ENCODE measurements around the gene TRIP12. TPM values are rescaled to one million over a fixed set of nuclear protein-coding genes. Genes with fewer than 3 reads are reported as not detected.

Gene TRIP12
- total and polyA plus RNA-seq, 2 donors, result 49.2 to 274 TPM

DNA sequence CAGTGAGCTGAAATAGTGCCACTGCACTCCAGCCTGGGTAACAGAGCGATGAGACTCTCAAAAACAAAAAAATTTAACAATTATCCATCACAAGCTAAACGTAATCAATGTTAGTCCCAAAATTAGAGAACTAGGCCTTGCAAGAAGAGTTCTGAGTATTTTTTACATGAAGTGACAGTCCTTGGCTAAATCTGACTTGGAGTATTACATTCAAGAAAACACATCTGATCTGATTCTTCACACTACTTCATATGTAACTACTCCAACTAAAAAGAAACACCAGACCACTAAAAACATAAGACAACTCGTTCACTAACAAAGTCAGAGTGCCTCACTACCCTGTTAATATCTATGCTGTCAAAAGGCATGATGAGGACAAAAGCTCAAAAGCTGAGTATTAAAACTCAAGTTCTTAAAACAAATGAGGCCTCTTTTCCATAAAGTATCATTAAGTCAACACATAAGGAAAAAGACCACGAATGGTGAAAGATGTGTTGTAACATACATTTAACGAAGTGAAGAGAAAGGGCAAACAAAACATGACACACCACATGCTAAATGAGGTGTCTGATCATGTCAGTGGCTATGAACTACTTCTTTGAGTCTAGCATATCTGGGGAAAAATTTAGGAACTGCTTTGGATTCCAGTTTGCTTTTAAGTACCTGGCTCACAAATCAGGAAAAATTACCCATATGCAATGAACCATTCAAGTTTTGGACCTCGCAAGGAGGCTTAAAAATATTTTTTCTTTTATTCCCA lies 42.4 kb downstream of the TRIP12 start:
- DNase-seq (ENCODE audit: extremely low spot score), result no peak
- WGBS, result 93% methylated on average over 6 of the region's 6 CpGs
- Histone ChIP-seq H3K27ac (ENCODE audit: low read depth) (no peak overlapping the region), H3K36me3 (ENCODE audit: insufficient read depth) (peaks cover 6% of the 10 kb centered on the region), H3K4me3 (ENCODE audit: low read depth, low read length) (no peak overlapping the region), H3K4me1 (ENCODE audit: insufficient read depth) (no peaks in the 10 kb centered on the region)

DNA sequence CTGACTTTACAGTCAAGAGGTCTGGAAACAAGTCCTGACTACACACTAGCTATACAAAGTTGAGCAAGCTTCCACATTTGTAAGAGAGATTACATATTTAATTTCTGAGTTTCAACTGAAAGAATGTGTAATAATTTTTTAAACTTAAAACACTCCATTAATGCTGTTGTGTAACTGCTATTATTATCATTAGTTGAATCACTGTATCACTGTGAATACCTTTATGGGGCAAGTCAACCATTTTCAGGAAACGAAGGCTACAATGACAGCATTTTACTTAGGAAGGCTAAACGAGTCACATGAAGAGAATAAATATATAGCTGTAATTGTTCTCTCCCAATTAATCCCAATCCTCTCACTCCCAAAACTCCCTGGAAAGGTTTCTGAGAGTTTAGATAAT lies 46.3 kb downstream of the TRIP12 start:
- Histone ChIP-seq H3K4me1 (ENCODE audit: insufficient read depth) (no peaks in the 10 kb centered on the region), H3K27ac (ENCODE audit: low read depth) (no peak overlapping the region), H3K36me3 (ENCODE audit: insufficient read depth) (peaks cover 6% of the 10 kb centered on the region), H3K4me3 (ENCODE audit: low read depth, low read length) (no peak overlapping the region)
- no peak for DNase-seq (ENCODE audit: extremely low spot score)
- 87% methylated on average over 2 of the region's 2 CpGs for WGBS

DNA sequence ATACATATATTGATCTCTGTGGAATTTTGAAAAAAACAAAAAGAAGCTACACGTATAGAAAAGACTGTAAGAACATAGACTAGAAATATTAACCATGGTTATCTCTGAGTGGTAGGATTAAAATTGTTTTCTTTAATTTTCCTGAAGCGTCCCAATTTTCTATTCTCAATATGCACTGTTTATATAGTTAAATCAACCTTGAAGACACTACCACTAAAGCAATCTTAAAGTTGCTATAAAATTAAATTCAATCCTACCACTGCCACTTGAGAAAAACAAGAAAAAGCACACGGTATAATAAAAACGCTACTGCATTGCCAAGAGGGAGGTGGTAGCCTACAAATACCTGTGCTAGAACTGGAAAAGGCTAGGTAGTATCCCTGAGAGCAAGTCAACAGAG lies 47.2 kb downstream of the TRIP12 start:
- Histone ChIP-seq H3K4me1 (ENCODE audit: insufficient read depth) (no peaks in the 10 kb centered on the region), H3K36me3 (ENCODE audit: insufficient read depth) (peaks cover 6% of the 10 kb centered on the region), H3K4me3 (ENCODE audit: low read depth, low read length) (no peak overlapping the region), H3K27ac (ENCODE audit: low read depth) (no peak overlapping the region)
- WGBS, result 78% methylated on average over 4 of the region's 4 CpGs
- DNase-seq (ENCODE audit: extremely low spot score), result no peak

DNA sequence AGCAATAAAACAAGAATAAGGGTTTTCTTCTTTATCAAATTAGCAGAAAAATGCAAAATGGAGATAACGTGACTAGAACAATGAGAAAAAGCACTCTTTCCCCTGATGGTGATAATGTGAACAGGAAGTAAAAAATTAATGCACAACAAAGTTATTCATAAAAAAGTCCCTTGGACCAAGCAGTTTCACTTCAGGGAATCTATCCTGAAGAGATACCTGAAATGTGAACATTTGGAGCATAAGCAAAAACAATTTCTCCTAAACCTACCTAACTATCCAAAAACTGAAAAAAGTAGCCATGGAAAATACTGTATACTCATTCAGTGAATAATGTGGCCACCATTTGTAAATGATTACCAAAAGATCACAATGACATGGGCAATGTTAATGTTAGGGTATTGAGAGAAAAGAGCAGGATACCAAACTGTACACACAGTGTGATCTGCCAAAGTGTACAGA lies 48.7 kb downstream of the TRIP12 start:
- DNase-seq (ENCODE audit: extremely low spot score), result no peak
- no peak overlapping the region for H3K27ac ChIP-seq (ENCODE audit: low read depth)
- H3K4me3 ChIP-seq (ENCODE audit: low read depth, low read length), result no peak overlapping the region
- H3K36me3 ChIP-seq (ENCODE audit: insufficient read depth), result peaks cover 2% of the 10 kb centered on the region
- H3K4me1 ChIP-seq (ENCODE audit: insufficient read depth), result no peaks in the 10 kb centered on the region
- WGBS, result 78% methylated on average over 1 of the region's 1 CpG

DNA sequence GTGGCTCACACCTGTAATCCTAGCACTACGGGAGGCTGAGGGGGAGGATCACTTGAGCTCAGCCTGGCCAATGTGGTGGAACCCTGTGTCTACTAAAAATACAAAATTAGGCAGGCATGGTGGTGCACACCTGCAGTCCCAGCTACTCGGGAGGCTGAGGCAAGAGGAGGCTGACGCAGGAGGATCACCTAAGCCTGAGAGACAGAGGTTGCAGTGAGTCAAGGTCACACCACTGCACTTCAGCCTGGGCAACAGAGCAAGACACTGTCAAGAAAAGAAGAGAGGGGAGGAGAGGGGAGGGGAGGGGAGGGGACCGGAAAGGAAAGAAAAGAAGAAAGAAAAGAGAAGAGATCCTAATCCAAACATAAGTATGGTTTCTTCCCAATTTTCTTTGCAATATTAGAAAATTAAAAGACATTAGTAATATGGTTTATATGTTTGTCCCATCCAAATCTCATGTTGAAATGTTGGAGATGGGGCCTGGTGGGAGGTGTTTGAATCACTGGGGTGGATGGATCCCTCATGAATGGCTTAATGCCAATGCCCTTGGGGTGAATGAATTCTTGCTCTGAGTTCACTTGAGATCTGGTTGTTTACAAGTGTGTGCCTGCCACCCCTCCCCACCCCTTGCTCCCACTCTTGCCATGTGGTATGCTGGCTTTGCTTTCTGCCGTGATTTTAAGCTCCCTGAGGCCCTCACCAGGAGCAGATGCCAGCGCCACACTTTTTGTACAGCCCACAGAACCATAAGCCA lies 50.7 kb downstream of the TRIP12 start:
- no peak overlapping the region for H3K4me3 ChIP-seq (ENCODE audit: low read depth, low read length)
- 95% methylated on average over 6 of the region's 6 CpGs for WGBS
- no peaks in the 10 kb centered on the region for H3K36me3 ChIP-seq (ENCODE audit: insufficient read depth)
- no peaks in the 10 kb centered on the region for H3K4me1 ChIP-seq (ENCODE audit: insufficient read depth)
- no peak for DNase-seq (ENCODE audit: extremely low spot score)
- no peak overlapping the region for H3K27ac ChIP-seq (ENCODE audit: low read depth)

DNA sequence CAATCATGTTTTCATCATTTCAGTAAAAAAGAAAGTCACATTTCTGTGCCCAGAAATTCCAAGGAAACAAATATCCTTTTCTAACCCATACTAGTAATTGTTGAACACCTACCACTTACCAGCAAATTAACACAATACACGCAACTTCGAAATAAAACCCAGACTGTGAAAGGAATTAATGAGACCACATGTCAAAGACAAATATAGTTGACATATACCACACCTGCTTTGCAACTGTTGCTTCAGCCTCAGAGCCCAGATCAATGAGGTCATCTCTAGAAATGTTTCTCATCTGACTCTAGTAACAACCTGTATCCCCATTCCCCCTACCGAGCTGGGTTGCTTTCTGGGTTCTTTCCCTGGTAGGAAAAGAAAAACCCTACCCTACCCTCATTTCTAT lies 52.6 kb downstream of the TRIP12 start:
- 92% methylated on average over 3 of the region's 3 CpGs for WGBS
- Histone ChIP-seq H3K4me3 (ENCODE audit: low read depth, low read length) (no peak overlapping the region), H3K27ac (ENCODE audit: low read depth) (no peak overlapping the region), H3K4me1 (ENCODE audit: insufficient read depth) (no peaks in the 10 kb centered on the region), H3K36me3 (ENCODE audit: insufficient read depth) (no peaks in the 10 kb centered on the region)
- no peak for DNase-seq (ENCODE audit: extremely low spot score)

DNA sequence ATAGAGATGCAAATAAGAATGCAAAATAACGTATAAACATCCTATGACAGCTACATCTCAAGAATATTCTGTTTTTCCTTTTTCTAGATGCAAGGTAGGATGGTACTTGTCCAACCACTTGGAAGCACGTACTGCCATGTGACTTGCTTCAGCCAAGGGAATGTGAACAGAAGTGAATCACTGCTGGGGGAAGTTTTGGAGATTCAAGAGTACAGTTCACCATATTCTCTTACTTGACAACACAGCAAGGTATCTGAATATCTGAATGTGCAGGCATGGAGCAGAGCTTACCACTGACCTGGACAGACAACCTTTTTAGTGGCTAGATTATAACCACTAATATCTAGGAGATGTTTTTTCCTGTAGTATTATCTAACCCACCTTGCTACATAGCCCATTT lies 53.0 kb downstream of the TRIP12 start:
- no peaks in the 10 kb centered on the region for H3K4me1 ChIP-seq (ENCODE audit: insufficient read depth)
- 92% methylated on average over 2 of the region's 2 CpGs for WGBS
- H3K36me3 ChIP-seq (ENCODE audit: insufficient read depth), result no peaks in the 10 kb centered on the region
- H3K4me3 ChIP-seq (ENCODE audit: low read depth, low read length), result no peak overlapping the region
- DNase-seq (ENCODE audit: extremely low spot score), result no peak
- H3K27ac ChIP-seq (ENCODE audit: low read depth), result no peak overlapping the region

DNA sequence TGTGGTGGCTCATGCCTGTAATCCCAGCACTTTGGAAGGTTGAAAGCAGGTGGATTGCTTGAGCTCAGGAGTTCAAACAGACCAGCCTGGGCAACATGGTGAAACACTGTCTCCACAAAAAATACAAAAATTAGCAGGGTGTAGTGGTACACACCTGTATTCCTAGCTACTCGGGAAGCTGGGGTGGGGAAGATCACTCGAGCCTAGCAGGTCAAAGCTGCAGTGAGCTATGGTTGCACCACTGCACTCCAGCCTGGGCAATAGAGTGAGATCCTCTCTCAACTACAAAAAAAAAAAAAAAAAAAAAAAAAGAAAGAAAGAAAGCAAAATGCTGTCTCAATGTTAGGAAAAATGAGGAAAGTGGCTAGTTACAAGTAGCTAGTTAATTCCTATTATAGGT lies 56.8 kb downstream of the TRIP12 start:
- 96% methylated on average over 2 of the region's 2 CpGs for WGBS
- no peaks in the 10 kb centered on the region for H3K36me3 ChIP-seq (ENCODE audit: insufficient read depth)
- H3K27ac ChIP-seq (ENCODE audit: low read depth), result no peak overlapping the region
- DNase-seq (ENCODE audit: extremely low spot score), result no peak
- H3K4me3 ChIP-seq (ENCODE audit: low read depth, low read length), result no peak overlapping the region
- no peaks in the 10 kb centered on the region for H3K4me1 ChIP-seq (ENCODE audit: insufficient read depth)

DNA sequence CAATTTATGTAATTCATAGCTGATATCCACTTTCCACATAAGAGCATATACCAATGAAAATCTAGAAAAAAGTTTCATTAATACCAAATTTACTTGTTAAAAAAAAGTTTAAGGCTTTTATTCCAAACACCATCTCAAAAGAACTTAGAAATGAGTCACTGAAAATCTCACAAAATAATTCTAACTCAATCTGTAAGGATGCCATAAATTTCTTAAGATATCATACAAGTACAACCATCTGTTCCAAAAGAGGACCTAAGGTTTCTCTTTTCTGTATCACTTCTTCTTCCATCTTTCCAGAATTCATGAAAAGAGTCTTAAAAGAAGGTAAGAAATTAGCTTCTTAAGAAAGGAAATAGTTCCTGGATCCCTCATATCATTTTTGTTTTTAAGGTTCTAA lies 60.4 kb downstream of the TRIP12 start:
- no peak for DNase-seq (ENCODE audit: extremely low spot score)
- peaks cover 5% of the 10 kb centered on the region for H3K36me3 ChIP-seq (ENCODE audit: insufficient read depth)
- no peak overlapping the region for H3K27ac ChIP-seq (ENCODE audit: low read depth)
- no peaks in the 10 kb centered on the region for H3K4me1 ChIP-seq (ENCODE audit: insufficient read depth)
- H3K4me3 ChIP-seq (ENCODE audit: low read depth, low read length), result no peak overlapping the region

DNA sequence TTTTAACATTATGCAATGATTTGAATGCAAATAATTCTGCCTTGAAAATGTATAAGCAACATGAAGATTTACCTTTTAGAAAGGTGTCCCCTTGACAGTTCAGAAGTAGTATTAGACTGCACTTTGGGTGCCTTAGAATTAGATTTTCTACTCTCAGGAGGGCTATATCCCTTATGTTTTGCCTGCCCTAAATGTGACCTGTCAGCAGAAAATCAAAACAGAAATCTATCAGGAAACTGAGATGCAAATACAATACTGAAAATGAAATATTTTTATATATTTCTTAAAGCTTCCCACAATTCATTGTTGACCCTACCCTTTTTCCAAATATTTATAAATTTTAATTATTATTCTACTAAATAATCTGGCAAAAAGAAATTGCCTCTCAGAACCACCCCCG lies 61.5 kb downstream of the TRIP12 start:
- peaks cover 5% of the 10 kb centered on the region for H3K36me3 ChIP-seq (ENCODE audit: insufficient read depth)
- no peak overlapping the region for H3K27ac ChIP-seq (ENCODE audit: low read depth)
- no peak for DNase-seq (ENCODE audit: extremely low spot score)
- no peaks in the 10 kb centered on the region for H3K4me1 ChIP-seq (ENCODE audit: insufficient read depth)
- no peak overlapping the region for H3K4me3 ChIP-seq (ENCODE audit: low read depth, low read length)
- 100% methylated on average over 1 of the region's 1 CpG for WGBS

DNA sequence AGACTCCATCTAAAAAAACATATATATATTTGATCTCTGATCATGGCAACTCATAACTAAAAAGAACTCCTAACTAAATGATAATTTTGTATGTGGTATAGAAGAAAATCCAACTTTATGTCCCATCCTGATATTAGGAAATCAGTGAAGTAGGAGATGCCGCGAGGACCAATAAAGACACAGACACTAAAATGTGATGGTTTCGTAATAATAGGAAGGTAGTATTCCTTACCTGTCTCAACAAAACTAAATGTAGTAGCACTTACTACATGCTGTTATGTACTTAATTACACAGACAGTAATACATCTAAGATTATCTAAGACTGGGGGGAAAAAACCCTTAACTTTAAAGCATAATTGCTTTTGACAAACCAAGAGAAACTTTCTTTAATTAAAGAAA lies 63.5 kb downstream of the TRIP12 start:
- 98% methylated on average over 3 of the region's 3 CpGs for WGBS

DNA sequence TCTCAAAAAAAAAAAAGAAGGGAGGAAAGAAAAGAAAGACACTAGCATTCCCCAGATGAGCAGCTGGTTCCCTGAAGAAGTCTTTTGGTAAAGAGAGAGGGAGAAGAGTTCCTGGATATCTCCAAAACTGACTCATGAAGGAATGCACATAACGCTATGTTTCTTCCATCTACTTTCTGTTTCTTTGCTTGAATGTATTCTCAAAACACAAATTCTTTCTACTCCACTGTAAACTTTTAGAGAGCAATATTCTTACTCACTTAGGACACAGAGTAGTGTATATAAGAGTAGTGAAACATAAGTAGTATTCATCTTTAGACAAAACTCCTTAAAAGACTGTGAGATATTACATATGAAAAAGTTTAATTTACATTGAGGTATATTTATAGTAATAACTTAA lies 64.2 kb downstream of the TRIP12 start:
- 92% methylated on average over 1 of the region's 1 CpG for WGBS
- H3K4me3 ChIP-seq (ENCODE audit: low read depth, low read length), result no peak overlapping the region
- peaks cover 2% of the 10 kb centered on the region for H3K4me1 ChIP-seq (ENCODE audit: insufficient read depth)
- DNase-seq (ENCODE audit: extremely low spot score), result no peak
- H3K36me3 ChIP-seq (ENCODE audit: insufficient read depth), result peaks cover 5% of the 10 kb centered on the region
- H3K27ac ChIP-seq (ENCODE audit: low read depth), result no peak overlapping the region

More for the DNA sequence above, 63.5 kb downstream of the TRIP12 start:
- Histone ChIP-seq H3K27ac (ENCODE audit: low read depth) (no peak overlapping the region), H3K36me3 (ENCODE audit: insufficient read depth) (peaks cover 5% of the 10 kb centered on the region), H3K4me1 (ENCODE audit: insufficient read depth) (peaks cover 2% of the 10 kb centered on the region), H3K4me3 (ENCODE audit: low read depth, low read length) (no peak overlapping the region)
- no peak for DNase-seq (ENCODE audit: extremely low spot score)

DNA sequence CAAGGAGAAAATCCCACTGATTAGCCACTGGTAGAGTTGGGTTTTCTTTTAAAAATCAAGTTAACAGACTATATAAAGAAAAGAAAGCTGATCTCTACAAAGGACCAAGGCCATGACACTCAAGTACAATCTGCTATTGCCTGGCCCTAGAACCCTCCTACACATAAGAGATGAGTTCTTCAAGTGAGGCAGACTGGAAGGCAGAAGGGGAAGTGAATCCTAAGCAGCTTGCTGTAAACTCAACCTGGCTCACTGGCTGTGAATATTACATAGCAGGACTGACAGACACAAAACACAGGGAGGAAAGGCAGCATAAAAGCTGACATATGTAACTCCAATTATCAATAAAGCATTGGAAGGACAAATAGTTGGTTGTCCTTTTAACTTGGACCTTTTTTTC lies 65.4 kb downstream of the TRIP12 start:
- no peak overlapping the region for H3K27ac ChIP-seq (ENCODE audit: low read depth)
- no peak for DNase-seq (ENCODE audit: extremely low spot score)
- peaks cover 2% of the 10 kb centered on the region for H3K4me1 ChIP-seq (ENCODE audit: insufficient read depth)
- H3K4me3 ChIP-seq (ENCODE audit: low read depth, low read length), result no peak overlapping the region
- peaks cover 5% of the 10 kb centered on the region for H3K36me3 ChIP-seq (ENCODE audit: insufficient read depth)

DNA sequence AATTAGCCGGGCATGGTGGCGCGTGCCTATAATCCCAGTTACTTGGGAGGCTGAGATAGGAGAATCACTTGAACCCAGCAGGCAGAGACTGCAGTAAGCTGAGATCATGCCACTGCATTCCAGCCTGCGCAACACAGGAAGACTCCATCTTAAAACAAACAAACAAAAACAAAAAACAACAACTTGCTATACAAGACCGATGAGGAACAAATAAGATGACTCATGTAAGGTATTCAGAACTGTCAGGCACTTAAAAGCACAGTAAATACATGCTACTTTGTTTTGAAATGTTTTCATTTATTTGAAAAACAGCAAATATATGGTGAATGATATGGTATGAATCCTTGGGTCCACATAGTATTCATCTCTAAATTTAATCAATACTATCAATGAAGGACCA lies 66.7 kb downstream of the TRIP12 start:
- peaks cover 2% of the 10 kb centered on the region for H3K4me1 ChIP-seq (ENCODE audit: insufficient read depth)
- 95% methylated on average over 5 of the region's 5 CpGs for WGBS
- no peak overlapping the region for H3K27ac ChIP-seq (ENCODE audit: low read depth)
- no peak overlapping the region for H3K4me3 ChIP-seq (ENCODE audit: low read depth, low read length)
- H3K36me3 ChIP-seq (ENCODE audit: insufficient read depth), result peaks cover 5% of the 10 kb centered on the region
- no peak for DNase-seq (ENCODE audit: extremely low spot score)

Measured in urinary bladder (tissue), 4 donors.